H1 (cell line): ENCODE results near the gene LDHAL6A. TPM values are rescaled to one million over a fixed set of nuclear protein-coding genes. Genes with fewer than 3 reads are reported as not detected.

ENCODE experiments used
- EZH2 ChIP-seq: fragments of 200-600 bp; sonication (generic); IDR thresholded peaks from 2 replicates; pipeline ENCODE4 v1.7.1; 2012; ENCODE audit warnings: low read depth, mild to moderate bottlenecking, moderate library complexity, low read length, inconsistent platforms; ENCODE audit not compliant: severe bottlenecking
- HDAC6 ChIP-seq: IDR thresholded peaks from one replicate; pipeline ENCODE4 v1.7.1; 2012; ENCODE audit warnings: low read depth, mild to moderate bottlenecking, inconsistent platforms, low read length, moderate library complexity
- JUN ChIP-seq: IDR thresholded peaks from 2 replicates; pipeline ENCODE4 v1.6.1; 2011; ENCODE audit warnings: low read depth, mild to moderate bottlenecking, improper control_type of control experiment, low read length
- JUND ChIP-seq: IDR thresholded peaks from 2 replicates; pipeline ENCODE4 v1.6.1; 2011; ENCODE audit warnings: mild to moderate bottlenecking, improper control_type of control experiment, low read length
- KDM4A ChIP-seq: IDR thresholded peaks from one replicate; pipeline ENCODE4 v1.7.1; 2012; ENCODE audit warnings: low read depth, mild to moderate bottlenecking, moderate library complexity, low read length, inconsistent platforms; ENCODE audit not compliant: severe bottlenecking
- polyA plus RNA-seq, 7 experiments: library from polyadenylated mRNA; depleted of rRNA in 3 of 7; stranded (reverse) in 5 of 7; unstranded in 2 of 7; fragments of >200 nt in 5 of 7; fragments of 200-250 nt in 2 of 7; gene quantifications; 1 replicate in 5 of 7; 2 replicates in 1 of 7; 4 replicates in 1 of 7; pipeline versions ENCODE4 v1.2.1 to v1.2.3, GENCODE V29; 2011 to 2013; ENCODE audit warnings: missing spikeins in 2 of 7, mixed read lengths in 2 of 7
- total RNA-seq: library from RNA; stranded (reverse); fragmentation: NEBNext Ultra II Directional; extraction: Animal tissue kit (Norgen Biotek cat#: 25700); gene quantifications from 2 replicates; pipeline ENCODE4 v1.2.1, GENCODE V29; 2021

LDHAL6A gene
- total and polyA plus RNA-seq, 2 of the 8 experiments (the other 6 are each of a cell fraction or from before 2014, with no cell fraction given), result not detected

GRCh38 chr11:18452927-18453326 lies 2.7 kb upstream of the LDHAL6A start (continued):
- TF ChIP-seq EZH2, result no peak
- TF ChIP-seq HDAC6, result no peak
- TF ChIP-seq KDM4A, result no peak
- TF ChIP-seq JUN, result no peak
- no peak for TF ChIP-seq JUND
